Activated CD8-positive, alpha-beta T cell treated with anti-CD3 and anti-CD28 coated beads, Interleukin-2, amount 10 ng/mL, durations not matched to agents 7 days and 5 days (primary cell): ENCODE data around the gene ATP6V1B1. TPM values are rescaled to one million over a fixed set of nuclear protein-coding genes. Genes with fewer than 3 reads are reported as not detected.

Source experiments
- ATAC-seq: fragments of 150-1000 bp; cut with Tn5 transposase; one replicate; pipeline ENCODE4 v1.10.0; 2021; ENCODE audit warnings: moderate library complexity
- CTCF ChIA-PET: fragments of 350-600 bp; sonication (Branson Sonifier 250); formaldehyde crosslinking; loops from one replicate; lab custom pipeline; 2021; ENCODE audit warnings: antibody characterized with exemption; lab: Charles Lee
- POLR2A ChIA-PET: fragments of 350-600 bp; sonication (Branson Sonifier 250); formaldehyde crosslinking; loops from one replicate; lab custom pipeline; 2021; ENCODE audit warnings: antibody characterized with exemption; lab: Charles Lee
- DNase-seq: peaks from one replicate; pipeline ENCODE4 v3.0.0-alpha.2; 2020
- H3K27ac Mint-ChIP-seq: one replicate; pipeline ENCODE4 v1.8.0; 2021; ENCODE audit warnings: mild to moderate bottlenecking, mixed read lengths
- H3K27me3 Mint-ChIP-seq: one replicate; pipeline ENCODE4 v1.8.0; 2021; ENCODE audit warnings: low read depth, mixed read lengths
- H3K36me3 Mint-ChIP-seq: one replicate; pipeline ENCODE4 v1.8.0; 2021; ENCODE audit warnings: low read depth, mixed read lengths
- H3K4me1 Mint-ChIP-seq: one replicate; pipeline ENCODE4 v1.8.0; 2021; ENCODE audit warnings: low read depth, mixed read lengths
- H3K4me3 Mint-ChIP-seq: one replicate; pipeline ENCODE4 v1.8.0; 2021; ENCODE audit warnings: mild to moderate bottlenecking, mixed read lengths
- H3K9me3 Mint-ChIP-seq: one replicate; pipeline ENCODE4 v1.8.0; 2022; ENCODE audit warnings: mixed read lengths; ENCODE audit not compliant: insufficient read depth
- total RNA-seq, 2 experiments: library from RNA; stranded (reverse); gene quantifications; one replicate each; pipeline ENCODE4 v1.2.3, GENCODE V29; 2021

ATP6V1B1 gene
- total RNA-seq, 2 experiments from 2014 or later: not detected

DNA sequence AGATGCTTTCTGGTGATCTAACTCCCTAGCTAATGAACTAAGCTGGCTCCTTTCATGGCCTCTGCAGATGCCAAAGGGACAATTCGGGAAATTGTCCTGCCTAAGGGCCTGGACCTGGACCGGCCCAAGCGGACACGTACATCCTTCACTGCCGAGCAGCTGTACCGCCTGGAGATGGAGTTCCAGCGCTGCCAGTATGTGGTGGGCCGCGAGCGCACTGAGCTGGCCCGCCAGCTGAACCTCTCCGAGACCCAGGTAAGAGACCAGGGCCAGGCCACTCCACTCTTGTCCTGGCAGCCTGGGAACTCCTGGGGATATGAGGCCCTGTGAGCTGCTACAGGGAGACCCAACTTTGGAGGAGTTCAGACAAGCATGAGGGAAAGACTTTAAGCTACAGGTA, 14.7 kb upstream of the ATP6V1B1 start:
- no peaks in the 10 kb centered on the region for H3K36me3 Mint-ChIP-seq
- H3K4me3 Mint-ChIP-seq: no peak overlapping the region
- H3K9me3 Mint-ChIP-seq: no peaks in the 10 kb centered on the region
- CTCF ChIA-PET: interaction anchor here (0.9 to 6.6 kb wide), 11 partner anchors 9 to 265 kb away, joined by 3 to 102 read pairs (median 4); no protein-coding TSS in a partner anchor
- H3K4me1 Mint-ChIP-seq: no peaks in the 10 kb centered on the region
- no peak overlapping the region for H3K27ac Mint-ChIP-seq
- ATAC-seq (no peak), DNase-seq (no peak)
- H3K27me3 Mint-ChIP-seq: peaks cover 20% of the 10 kb centered on the region
- POLR2A ChIA-PET: no interaction called here

GRCh38 chr2:70921839-70922234, 13.9 kb upstream of the ATP6V1B1 start:
- Mint-ChIP-seq H3K4me1 (no peaks in the 10 kb centered on the region), H3K4me3 (no peak overlapping the region), H3K36me3 (no peaks in the 10 kb centered on the region), H3K9me3 (no peaks in the 10 kb centered on the region), H3K27me3 (peaks cover 18% of the 10 kb centered on the region), H3K27ac (no peak overlapping the region)
- POLR2A ChIA-PET: no interaction called here
- ATAC-seq (no peak), DNase-seq (no peak)
- CTCF ChIA-PET: interaction anchor here (0.8 to 6.6 kb wide), 8 partner anchors 9 to 135 kb away, joined by 3 to 102 read pairs (median 4); no protein-coding TSS in a partner anchor

DNA sequence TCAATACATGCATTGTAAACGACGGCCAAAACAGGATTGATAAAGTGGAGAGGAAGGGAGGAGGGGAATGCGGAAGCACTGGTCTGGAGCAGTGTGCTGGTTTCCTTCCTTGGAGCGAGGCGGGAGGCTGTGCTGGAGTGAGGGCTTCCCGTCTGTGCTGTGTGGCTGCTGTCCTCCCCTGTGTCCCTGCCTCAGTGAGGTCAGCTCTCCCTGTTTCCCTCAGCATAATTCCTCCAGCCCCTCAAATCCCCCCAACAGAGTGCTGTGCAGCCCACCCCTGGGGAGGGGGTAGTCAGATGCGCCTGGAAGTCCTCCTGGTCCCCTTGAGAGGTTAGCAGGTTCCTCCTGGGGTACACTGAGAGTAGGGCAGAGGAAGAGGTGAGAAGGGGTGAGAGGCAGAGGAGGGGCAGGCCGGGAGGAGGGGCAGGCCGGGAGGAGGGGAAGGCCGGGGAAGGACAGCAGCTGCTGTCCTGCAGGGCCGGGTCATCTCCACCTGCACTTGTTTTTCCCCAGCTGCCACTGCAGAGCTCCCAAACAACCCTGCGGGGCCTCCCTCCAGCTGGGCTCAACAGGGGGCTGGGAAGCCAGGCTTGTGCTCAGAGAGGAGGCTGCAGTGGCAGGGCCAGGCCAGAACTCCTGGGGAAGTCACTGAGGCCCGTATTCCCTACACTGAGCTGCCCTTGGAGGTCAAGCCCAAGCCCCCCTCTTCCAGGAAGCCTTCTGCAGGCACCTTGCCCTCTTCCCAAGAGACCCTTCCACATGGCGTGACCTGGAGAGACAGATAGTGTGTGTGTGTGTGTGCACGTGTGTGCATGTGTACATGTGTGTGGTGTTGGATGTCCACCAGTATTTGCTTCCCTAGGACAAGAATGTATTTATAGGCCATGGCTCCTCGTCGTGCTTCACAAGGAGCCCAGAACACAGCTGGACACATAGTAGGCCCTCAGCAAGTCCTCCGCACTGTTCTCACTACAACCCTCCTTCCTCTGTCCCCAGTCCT, 13.2 kb upstream of the ATP6V1B1 start:
- no peak overlapping the region for H3K27ac Mint-ChIP-seq
- no peaks in the 10 kb centered on the region for H3K9me3 Mint-ChIP-seq
- ChIA-PET CTCF (interaction anchor here (0.8 to 6.6 kb wide), 5 partner anchors 11 to 61 kb away, joined by 3 to 102 read pairs (median 7); no protein-coding TSS in a partner anchor), POLR2A (no interaction called here)
- H3K4me3 Mint-ChIP-seq: no peak overlapping the region
- ATAC-seq (no peak), DNase-seq (no peak)
- no peaks in the 10 kb centered on the region for H3K4me1 Mint-ChIP-seq
- peaks cover 15% of the 10 kb centered on the region for H3K27me3 Mint-ChIP-seq
- no peaks in the 10 kb centered on the region for H3K36me3 Mint-ChIP-seq

DNA sequence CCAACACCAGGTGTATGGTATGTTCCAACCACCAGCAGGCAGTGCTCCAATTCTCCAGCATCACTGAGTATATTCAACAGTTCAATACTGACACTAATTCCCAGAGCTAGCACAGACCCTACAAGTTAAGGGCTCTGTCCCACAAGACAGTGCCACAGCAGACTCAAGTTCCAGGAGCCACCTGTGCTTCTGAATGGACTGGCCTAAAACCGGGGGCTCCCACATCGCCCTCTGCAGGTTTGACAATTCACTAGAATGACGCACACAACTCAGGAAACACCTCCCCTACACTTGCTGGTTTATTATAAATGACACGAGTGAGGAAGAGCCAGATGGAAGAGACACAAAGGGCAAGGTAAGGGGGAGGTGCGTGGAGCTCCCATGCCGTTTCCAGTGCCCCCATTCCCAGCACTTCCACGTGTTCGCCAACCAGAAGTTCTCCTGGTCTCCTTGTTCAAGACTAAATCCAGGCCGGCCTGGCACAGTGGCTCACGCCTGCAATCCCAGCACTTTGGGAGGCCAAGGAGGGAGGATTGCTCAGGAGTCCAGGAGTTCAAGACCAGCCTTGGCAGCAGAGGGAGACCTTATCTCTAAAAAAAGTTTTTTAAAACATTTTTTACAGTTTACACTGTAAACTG, 12.2 kb upstream of the ATP6V1B1 start:
- peak; percentile 35 for ATAC-seq
- peak; percentile 39 for DNase-seq
- no peak overlapping the region for H3K4me3 Mint-ChIP-seq

GRCh38 chr2:70926042-70926441, 9.7 kb upstream of the ATP6V1B1 start:
- ChIA-PET POLR2A (no interaction called here), CTCF (interaction anchor here (1.1 to 2.6 kb wide), 2 partner anchors 55 to 64 kb away, joined by 6 to 9 read pairs; no protein-coding TSS in a partner anchor)
- Mint-ChIP-seq H3K27ac (no peak overlapping the region), H3K4me1 (peaks cover 3% of the 10 kb centered on the region), H3K9me3 (no peaks in the 10 kb centered on the region), H3K27me3 (peaks cover 11% of the 10 kb centered on the region), H3K4me3 (no peak overlapping the region), H3K36me3 (no peaks in the 10 kb centered on the region)
- DNase-seq (no peak), ATAC-seq (no peak)

More for the DNA sequence above, 12.2 kb upstream of the ATP6V1B1 start:
- POLR2A ChIA-PET: no interaction called here
- Mint-ChIP-seq H3K27ac (no peak overlapping the region), H3K36me3 (no peaks in the 10 kb centered on the region), H3K4me1 (no peaks in the 10 kb centered on the region), H3K27me3 (peaks cover 11% of the 10 kb centered on the region), H3K9me3 (no peaks in the 10 kb centered on the region)
- CTCF ChIA-PET: interaction anchor here (1.0 to 6.6 kb wide), 4 partner anchors 9 to 62 kb away, joined by 3 to 102 read pairs (median 7); no protein-coding TSS in a partner anchor

- POLR2A ChIA-PET: no interaction called here
- no peaks in the 10 kb centered on the region for H3K36me3 Mint-ChIP-seq
These were observed 8.6 kb upstream of the ATP6V1B1 start for GRCh38 chr2:70927138-70927537.

GRCh38 chr2:70927641-70928040, 8.1 kb upstream of the ATP6V1B1 start:
- no peaks in the 10 kb centered on the region for H3K9me3 Mint-ChIP-seq
- ATAC-seq (no peak), DNase-seq (no peak)
- no peak overlapping the region for H3K4me3 Mint-ChIP-seq
- no peaks in the 10 kb centered on the region for H3K36me3 Mint-ChIP-seq
- H3K4me1 Mint-ChIP-seq: peaks cover 5% of the 10 kb centered on the region
- POLR2A ChIA-PET: no interaction called here
- CTCF ChIA-PET: interaction anchor here (1.5 kb wide), 1 partner anchor 8 kb away, joined by 5 read pairs; no protein-coding TSS in a partner anchor
- no peak overlapping the region for H3K27ac Mint-ChIP-seq
- H3K27me3 Mint-ChIP-seq: peaks cover 11% of the 10 kb centered on the region

More at GRCh38 chr2:70927138-70927537, 8.6 kb upstream of the ATP6V1B1 start:
- Mint-ChIP-seq H3K9me3 (no peaks in the 10 kb centered on the region), H3K4me3 (no peak overlapping the region), H3K27me3 (peaks cover 11% of the 10 kb centered on the region), H3K27ac (no peak overlapping the region), H3K4me1 (peaks cover 5% of the 10 kb centered on the region)
- ATAC-seq: no peak
- CTCF ChIA-PET: no interaction called here
- DNase-seq: no peak

DNA sequence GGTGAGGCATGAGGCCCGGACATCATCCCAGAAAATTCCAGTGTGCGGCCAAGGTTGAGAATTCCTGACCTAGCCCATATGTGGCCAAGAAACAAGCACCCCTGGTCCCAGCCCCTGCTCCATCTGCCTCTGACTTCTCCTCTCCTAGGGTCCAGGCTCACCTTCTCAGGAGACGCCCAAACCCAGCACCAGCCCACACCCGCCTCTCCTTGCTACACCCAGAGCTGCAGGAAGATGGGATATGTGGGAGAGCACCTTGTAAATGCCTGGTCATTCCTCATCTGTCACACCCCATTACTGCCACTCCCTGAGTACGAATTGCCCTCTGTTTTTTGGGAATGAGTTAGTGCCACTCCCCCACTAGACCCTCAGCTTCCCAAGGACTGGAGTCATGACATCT, 7.3 kb upstream of the ATP6V1B1 start:
- Mint-ChIP-seq H3K4me3 (no peak overlapping the region), H3K27me3 (peaks cover 11% of the 10 kb centered on the region), H3K4me1 (peaks cover 5% of the 10 kb centered on the region), H3K9me3 (no peaks in the 10 kb centered on the region), H3K27ac (no peak overlapping the region), H3K36me3 (no peaks in the 10 kb centered on the region)
- DNase-seq (no peak), ATAC-seq (no peak)
- POLR2A ChIA-PET: no interaction called here
- CTCF ChIA-PET: interaction anchor here (1.5 kb wide), 1 partner anchor 8 kb away, joined by 5 read pairs; no protein-coding TSS in a partner anchor

DNA sequence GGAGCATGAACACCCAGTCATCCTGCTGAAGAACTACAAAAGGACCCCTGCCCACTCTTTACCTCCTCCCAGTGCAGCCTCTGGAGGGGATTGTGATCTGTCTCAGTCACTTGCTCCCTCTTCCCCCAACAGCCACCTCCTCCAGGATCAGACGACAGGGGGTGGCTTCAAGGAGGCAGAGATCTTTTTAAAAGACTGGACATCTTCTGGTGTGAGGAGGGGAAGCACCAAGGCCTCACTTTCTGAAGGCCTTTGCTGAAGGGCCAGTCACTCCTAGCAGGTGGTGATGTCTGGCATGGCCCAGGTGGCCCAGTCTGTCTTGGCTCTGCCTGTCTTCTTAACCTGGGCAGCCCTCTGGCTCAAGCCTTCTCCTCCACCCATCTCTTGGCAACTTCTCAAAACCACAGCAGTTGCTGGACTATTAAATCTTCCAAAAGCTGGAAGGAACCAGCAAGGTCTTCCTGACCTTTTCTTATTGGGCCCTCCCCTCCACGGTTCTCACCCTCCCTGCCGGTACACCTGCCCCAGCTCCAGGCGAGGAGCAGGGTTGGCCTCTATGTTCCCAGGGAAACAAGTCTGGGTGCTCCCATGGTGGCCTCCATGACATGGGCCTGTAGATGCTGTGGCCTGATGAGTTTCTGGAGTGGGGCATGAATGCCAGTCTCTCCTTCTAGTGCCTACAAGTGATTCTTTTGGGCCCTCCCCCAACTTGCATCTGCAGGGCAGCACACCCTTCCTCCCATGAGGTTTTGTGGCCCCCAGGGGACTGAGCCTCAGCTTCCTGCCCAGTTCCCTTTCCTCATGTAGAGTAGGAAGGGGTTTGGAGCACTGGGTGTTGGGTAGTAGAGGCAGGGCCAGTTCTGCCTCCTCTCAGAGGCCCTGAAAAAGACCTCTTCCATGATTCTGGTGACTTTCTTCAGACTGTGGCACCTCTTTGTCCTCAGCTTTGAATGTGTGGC, 5.0 kb upstream of the ATP6V1B1 start:
- CTCF ChIA-PET: interaction anchor here (0.9 to 1.6 kb wide), 3 partner anchors 10 to 59 kb away, joined by 4 read pairs; no protein-coding TSS in a partner anchor
- Mint-ChIP-seq H3K27me3 (peaks cover 11% of the 10 kb centered on the region), H3K27ac (no peak overlapping the region), H3K4me3 (no peak overlapping the region), H3K36me3 (no peaks in the 10 kb centered on the region), H3K9me3 (no peaks in the 10 kb centered on the region), H3K4me1 (peaks cover 5% of the 10 kb centered on the region)
- ATAC-seq (no peak), DNase-seq (peak; percentile 13)
- POLR2A ChIA-PET: no interaction called here

- POLR2A ChIA-PET: no interaction called here
These were observed 4.2 kb upstream of the ATP6V1B1 start for GRCh38 chr2:70931376-70932000.

More at GRCh38 chr2:70931376-70932000, 4.2 kb upstream of the ATP6V1B1 start:
- Mint-ChIP-seq H3K9me3 (no peaks in the 10 kb centered on the region), H3K36me3 (no peaks in the 10 kb centered on the region), H3K4me1 (peaks cover 5% of the 10 kb centered on the region), H3K27me3 (peaks cover 11% of the 10 kb centered on the region), H3K4me3 (no peak overlapping the region), H3K27ac (no peak overlapping the region)
- no peak for ATAC-seq
- CTCF ChIA-PET: interaction anchor here (0.9 to 1.6 kb wide), 2 partner anchors 10 to 17 kb away, joined by 4 read pairs; no protein-coding TSS in a partner anchor
- DNase-seq: peak; percentile 10
